ENCODE results near the gene CDC25B. TPM values are rescaled to one million over a fixed set of nuclear protein-coding genes. Genes with fewer than 3 reads are reported as not detected.

CDC25B gene
- total RNA-seq, 1 experiment from 2014 or later = 223 TPM

- ATAC-seq (no peak), DNase-seq (ENCODE audit: low read depth, low spot score) (no peak)
- H3K9me2 ChIP-seq (ENCODE audit: insufficient read depth) = no peaks in the 10 kb centered on the region
- no peak overlapping the region for H2AFZ ChIP-seq (ENCODE audit: low read depth, low read length, poor library complexity, severe bottlenecking)
- H3K36me3 ChIP-seq (ENCODE audit: control insufficient read depth in 1 of 2, insufficient read depth in 2 of 2, low read length in 2 of 2) = peaks cover 0 to 8% of the 10 kb centered on the region in 2 experiments; a peak in 2 of 4 replicates
- H3K79me2 ChIP-seq (ENCODE audit: insufficient read depth, low read length) = no peaks in the 10 kb centered on the region
- ChIA-PET CTCF (interaction anchor here (1.0 to 3.8 kb wide), 6 partner anchors 19 to 38 kb away, joined by 3 to 9 read pairs (median 4); partner anchors contain the start of genes ADISSP and SPEF1), RAD21 (ENCODE audit: low non-redundant PET in 1 of 2, low total read pairs in 2 of 2, uncharacterized antibody in 2 of 2, unreplicated experiment in 2 of 2) (interaction anchor here in 1 of 2 experiments (0.9 to 1.0 kb wide), 2 partner anchors 33 kb away, joined by 3 read pairs; no protein-coding TSS in a partner anchor), POLR2A (no interaction called here)
- peaks cover 9 to 20% of the 10 kb centered on the region in 2 experiments for H3K4me1 ChIP-seq (ENCODE audit: control insufficient read depth in 1 of 2, insufficient read depth in 2 of 2, low read length in 2 of 2)
- H3K27ac ChIP-seq (ENCODE audit: low read depth, low read length) = no peak overlapping the region
- H3K4me2 ChIP-seq (ENCODE audit: low read length) = no peak overlapping the region
- H3K4me3 ChIP-seq (replicated peaks in 1 of 2; ENCODE audit: low read depth in 1 of 2, low read length in 2 of 2) = no peak overlapping the region
- H3K9me3 ChIP-seq (ENCODE audit: control insufficient read depth in 1 of 2, insufficient read depth in 1 of 2, low read depth in 1 of 2, low read length in 2 of 2) = no peaks in the 10 kb centered on the region
- intact Hi-C loops (cut with micrococcal nuclease) = no loop called here
- H3K27me3 ChIP-seq (ENCODE audit: insufficient read depth, low read length) = no peaks in the 10 kb centered on the region
- H4K20me1 ChIP-seq (ENCODE audit: insufficient read depth) = no peaks in the 10 kb centered on the region
- TF ChIP-seq EGR1 (IDR thresholded peaks at IDR 0.05; ENCODE audit: low read depth) = no peak
- no peak for TF ChIP-seq CEBPB (IDR thresholded peaks at IDR 0.05; ENCODE audit: low read depth)
- no peak for TF ChIP-seq YY1 (IDR thresholded peaks at IDR 0.05; ENCODE audit: extremely low read depth, insufficient replicate concordance, low read depth, low read length)
- no peak for TF ChIP-seq EZH2 (IDR thresholded peaks at IDR 0.05)
- TF ChIP-seq REST (IDR thresholded peaks at IDR 0.05; ENCODE audit: low read depth) = no peak
- TF ChIP-seq ZFX (IDR thresholded peaks at IDR 0.05) = no peak
- no peak for TF ChIP-seq SP1 (IDR thresholded peaks at IDR 0.05; ENCODE audit: low read depth)
- no peak for TF ChIP-seq POLR2AphosphoS5 (IDR thresholded peaks at IDR 0.05; ENCODE audit: low read depth, low read length)
- no peak for TF ChIP-seq FOSL1 (IDR thresholded peaks at IDR 0.05; ENCODE audit: low read depth)
- no peak for TF ChIP-seq RAD21 (IDR thresholded peaks at IDR 0.05; ENCODE audit: low read depth)
- no peak for TF ChIP-seq POLR2A (IDR thresholded peaks at IDR 0.05; ENCODE audit: borderline replicate concordance, extremely low read depth, insufficient read depth, insufficient read length)
- no peak overlapping the region for H3K9ac ChIP-seq (ENCODE audit: low read length)
- no TSS peak for BruUV-seq (replicated peaks)
Measured at GRCh38 chr20:3749087-3749688, 46.9 kb upstream of the CDC25B start.

Measured in HCT116 (cell line).